Measurements from ENCODE around the gene NMNAT3.
"Not testable (repeated sequence)": the region's sequence is repeated elsewhere in the genome, so short reads cannot be mapped to it uniquely, and the experiment has no call there.

NMNAT3 gene

DNA sequence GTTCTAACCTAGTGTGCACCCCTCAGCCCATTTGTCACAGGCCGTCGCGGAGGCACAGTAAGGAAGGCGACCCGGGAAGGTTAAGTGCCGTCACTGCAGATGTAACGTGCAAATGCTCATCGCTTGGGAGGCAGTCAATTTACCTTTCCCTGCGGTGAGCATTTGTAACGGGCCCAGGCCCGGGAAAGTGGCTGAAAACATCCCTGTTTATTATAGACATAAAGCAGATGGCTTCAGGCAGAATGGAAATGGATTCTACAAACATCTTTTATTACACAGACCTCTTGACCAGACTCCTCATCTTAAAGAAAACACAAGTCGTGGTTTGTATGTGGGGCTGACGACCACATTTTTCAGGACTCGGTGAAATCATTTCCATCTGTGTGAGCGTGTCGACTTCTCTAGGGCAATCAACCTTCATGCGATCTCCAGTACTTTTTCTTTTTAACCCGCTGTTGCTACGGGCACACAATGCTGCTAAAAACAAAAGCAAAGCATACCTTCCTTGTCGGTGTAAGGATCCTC lies 43.6 kb downstream of the NMNAT3 start:
- DNase-seq (ENCODE audit: low read depth): no peak

DNA sequence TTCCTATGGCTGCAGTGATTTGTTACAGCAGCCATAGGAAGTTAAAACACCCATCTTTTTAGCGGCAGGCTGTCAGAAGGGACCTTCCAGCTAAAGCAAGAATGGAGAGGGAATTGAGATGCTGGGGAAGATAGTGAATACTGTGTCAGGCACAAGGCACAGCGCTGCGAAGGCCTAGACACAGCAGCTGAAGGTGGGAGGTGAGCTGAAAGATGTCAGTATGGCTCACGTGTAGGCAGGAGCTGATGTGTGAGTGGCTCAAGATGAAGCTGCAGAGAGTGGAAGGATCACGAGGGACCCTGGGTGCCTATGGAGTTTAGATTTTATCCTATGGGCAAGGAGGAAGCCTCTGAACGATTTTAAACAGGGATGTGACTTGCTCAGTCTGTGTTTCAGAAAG lies 44.3 kb downstream of the NMNAT3 start:
- no peak for DNase-seq (ENCODE audit: low read depth)

DNA sequence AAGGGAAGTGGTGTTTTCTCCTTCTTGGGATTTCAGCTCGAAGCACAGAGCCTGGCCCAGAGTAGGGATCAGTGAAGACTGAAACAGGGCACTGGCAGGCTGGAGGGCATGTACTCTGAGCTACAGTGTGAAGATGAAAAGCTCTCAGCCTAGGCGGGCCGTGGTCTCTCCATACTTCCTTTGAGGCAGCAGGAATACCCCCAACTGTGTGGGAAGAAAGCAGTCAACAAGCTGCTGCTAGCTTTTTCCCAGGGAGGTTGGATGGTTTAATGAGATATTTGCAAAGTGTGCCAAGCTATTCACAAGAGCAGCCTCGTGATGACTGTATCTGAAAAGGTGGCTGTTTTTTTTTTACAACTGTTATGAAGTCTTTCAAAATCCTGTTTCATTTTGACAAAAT lies 47.2 kb downstream of the NMNAT3 start:
- no peak for DNase-seq (ENCODE audit: low read depth)

DNA sequence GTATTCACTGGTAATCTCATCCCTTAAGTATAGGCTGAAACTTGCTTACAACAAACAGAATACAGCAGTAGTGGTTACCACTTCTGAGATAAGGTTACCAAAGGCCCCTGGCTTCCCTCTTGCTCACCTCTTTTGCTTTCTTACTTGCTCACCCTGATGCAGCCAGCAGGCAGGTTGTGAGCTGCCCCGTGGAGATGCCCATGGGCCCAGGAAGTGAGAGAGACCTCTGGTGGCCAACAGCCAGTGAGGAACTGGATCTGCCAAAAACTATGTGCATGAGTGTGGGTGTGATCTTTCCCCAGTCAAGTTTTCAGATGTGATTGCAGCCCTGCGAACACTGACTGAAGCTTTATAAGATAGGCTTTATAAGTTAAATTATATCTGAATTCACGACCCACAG lies 48.7 kb downstream of the NMNAT3 start:
- no peak for DNase-seq (ENCODE audit: low read depth)

DNA sequence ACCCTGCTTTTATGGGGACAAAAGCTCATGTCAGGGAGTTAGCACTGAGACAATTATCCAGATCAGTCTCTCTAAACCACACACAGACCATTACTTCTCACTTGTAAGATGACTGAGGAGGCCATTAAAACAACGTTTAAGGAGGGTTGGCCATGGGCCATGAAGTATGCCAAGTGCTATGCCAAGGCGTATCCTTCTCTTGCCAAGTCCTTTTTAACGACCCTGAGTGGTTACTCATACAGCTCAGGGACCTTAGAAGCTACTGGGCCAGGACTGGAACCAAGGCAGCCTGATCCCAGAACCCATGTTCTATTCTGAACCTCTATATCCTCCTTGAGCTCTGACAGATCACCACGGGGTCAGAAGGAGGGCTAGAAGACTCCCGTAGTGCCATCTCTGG lies 50.0 kb downstream of the NMNAT3 start:
- no peak for DNase-seq (ENCODE audit: low read depth)

DNA sequence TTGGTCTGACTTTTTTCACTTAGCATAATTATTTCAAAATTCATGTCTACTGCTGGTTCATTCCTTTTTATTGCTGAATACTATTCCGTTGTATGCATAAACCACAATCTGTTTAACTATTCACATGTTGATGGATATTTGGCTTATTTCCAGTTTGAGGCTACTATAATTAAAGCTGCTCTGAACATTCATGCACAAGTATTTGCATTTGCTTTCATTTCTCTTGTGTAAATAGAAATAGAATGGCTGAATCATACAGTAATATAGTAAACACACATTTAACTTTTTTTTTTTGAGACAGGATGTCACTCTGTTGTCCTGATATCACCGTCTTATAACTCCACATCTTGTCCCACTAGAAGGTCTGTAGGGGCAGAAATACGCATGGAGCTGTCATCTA lies 57.3 kb downstream of the NMNAT3 start:
- DNase-seq (ENCODE audit: low read depth): no peak

DNA sequence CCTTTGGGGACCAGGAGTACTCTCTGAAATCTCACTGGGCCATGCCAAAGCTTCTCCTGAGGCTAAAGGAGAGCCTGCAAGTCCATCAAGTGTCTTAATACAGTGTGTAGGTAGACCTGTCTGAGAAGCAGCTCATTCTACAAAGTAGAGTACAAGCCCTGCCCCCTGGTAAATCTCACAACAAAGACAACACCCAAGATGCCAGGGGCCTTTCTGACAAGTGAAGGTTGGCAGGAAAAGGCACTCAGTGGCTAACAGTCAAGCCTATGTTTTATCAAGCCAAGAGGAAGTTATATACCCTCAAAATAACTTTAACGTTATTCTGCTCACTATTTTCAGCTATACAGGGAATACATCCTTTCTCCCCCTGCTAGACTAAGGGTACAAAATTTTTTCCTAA lies 58.3 kb downstream of the NMNAT3 start:
- no peak for DNase-seq (ENCODE audit: low read depth)

DNA sequence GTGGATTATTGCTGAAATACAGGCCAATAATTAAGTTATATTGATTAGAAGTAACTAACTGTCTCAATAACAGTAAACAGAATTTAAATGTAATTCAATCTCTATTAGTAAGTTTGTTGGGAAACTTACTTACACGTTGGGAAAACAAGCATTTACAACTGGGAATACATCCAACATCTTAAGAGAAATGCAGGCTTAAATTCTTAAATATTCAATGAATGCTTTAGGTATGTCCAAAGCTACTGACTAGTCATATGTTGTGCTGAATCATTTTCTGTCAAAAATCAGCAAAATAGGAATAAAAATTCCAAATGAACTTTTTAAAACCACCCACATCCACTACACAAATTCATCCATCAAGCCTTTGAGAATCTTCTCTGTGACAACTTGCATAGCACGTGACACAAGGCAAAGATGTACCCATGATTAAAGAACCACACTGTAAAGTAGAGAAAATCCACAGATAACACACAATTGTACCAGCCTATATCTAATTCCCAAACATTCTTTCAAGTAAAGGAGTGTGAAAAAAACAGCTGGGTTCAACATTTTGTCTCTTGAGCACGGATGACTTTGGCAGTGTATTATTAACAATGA lies 60.0 kb downstream of the NMNAT3 start:
- DNase-seq (ENCODE audit: low read depth): no peak

DNA sequence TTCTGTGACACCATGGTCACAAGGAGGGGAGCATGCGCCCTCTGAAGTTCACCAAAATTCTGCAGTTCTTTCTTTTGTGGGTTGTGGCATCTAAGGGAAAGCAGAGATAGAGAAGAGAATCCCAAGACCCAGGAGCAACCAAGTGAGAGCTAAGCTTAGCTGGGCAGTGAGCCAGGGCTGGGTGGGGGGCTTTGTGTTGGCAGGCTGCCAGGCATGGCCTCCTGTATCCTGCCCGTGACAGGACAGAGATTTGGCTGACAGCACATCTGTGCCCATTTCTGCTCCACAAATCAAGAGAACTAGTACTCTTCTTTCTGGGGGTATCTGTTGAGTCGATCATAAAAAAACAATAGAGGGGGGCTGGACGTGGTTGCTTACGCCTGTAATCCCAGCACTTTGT lies 66.2 kb downstream of the NMNAT3 start:
- no peak for DNase-seq (ENCODE audit: low read depth)

DNA sequence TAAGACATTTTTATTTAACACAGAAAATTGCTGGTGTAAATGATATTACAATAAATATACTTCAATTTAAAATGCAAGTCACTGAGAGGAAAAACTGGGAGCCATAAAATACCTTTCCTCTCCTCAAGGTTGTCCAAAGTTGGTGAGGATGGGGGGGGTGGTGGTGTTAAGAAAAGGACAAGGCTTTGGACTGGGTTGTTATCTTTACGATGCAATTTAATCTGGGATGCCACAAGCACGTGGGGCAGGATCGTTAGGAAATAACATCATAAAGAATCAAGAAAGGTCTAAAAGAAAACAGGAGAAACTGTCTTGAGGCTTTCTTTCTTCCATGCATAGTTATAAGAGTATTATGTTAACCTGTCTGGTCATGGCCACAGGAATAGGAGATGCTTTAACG lies 66.9 kb downstream of the NMNAT3 start:
- DNase-seq (ENCODE audit: low read depth): no peak

DNA sequence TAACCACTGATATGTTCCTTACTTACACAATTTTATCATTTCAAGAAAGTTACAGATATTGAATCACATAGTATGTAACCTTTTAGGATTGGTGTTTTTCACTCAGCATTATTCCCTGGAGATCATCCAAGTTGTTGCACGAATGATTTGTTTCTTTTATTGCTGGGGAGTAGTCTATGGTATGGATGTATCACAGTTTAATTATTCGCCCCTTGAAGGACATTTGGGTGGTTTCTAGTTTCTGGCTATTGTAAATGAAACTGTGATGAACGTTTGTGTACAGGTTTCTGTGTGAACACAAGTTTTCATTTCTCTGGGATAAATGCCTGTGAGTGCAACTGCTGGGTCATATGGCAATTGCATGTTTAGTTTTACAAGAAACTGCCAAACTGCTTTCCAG lies 68.8 kb downstream of the NMNAT3 start:
- no peak for DNase-seq (ENCODE audit: low read depth)

DNA sequence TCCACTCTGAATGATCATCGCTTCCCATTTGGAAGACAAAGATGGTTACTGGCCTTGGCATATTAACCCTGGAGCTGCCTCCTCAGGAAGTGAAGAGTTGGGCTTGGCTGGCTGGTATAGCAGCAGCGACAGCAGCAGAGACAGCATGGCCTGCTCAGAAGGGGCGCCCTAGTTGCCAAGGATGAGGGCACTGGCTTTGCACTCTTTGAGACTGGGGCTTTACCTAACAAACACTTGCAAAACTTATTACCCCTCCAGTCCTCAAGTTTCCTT lies 69.7 kb downstream of the NMNAT3 start:
- DNase-seq (ENCODE audit: low read depth): no peak

DNA sequence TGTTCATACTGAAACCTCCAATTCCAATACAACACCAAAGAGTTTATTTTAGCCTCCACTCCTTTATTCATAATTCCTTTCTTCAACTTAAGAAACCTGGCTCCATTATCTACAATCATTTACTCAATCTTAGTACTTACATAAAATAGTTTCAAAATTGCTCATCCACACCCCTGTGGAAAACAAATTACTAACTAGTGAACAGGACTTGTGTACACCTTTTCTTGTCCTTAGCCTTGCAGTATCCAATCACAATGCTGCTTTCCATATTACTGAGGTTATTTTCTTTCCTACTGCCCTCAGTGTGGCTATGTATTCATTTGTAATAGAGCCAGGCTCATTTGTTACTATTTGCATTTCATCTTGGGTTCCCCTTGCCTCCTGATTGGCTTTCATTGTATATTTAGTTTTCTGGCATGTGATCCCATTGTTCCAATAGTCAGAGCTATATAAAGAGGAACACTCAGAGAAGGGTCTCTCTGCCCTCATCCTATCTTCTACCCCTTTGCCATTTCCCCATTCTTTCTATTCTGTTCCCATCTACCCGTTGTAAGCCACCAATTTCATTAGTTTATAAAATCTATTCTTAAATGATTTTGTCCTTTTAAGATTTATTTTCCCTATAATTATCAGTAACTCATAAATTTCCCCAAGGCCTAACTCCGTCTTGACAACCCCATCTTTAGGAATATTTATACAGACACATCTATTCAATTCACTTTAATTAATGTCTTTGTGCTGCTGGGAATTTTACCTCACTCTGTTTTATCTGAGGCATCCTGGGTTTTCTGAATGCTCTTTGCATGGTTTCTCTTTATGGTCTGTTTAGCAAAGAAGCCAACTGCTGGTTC lies 70.3 kb downstream of the NMNAT3 start:
- no peak for DNase-seq (ENCODE audit: low read depth)

DNA sequence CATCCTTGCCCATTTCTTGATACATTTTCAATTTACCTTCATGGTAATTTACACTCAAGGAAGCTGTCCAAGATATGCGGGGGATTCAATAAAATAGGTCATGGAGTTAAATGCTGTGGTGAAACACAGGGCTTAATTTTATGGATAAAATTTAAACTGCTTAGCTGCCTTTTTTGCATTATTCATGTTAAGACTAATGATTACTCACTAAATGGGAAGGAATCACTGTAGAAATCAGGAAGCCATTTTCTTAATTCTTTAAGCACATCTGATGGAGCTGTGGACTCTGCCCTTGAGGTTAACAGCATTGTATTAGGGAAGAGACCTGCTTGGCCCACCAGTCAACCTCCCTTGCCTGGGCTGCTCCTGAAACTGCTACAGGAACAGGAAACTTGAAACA lies 75.8 kb downstream of the NMNAT3 start:
- DNase-seq (ENCODE audit: low read depth): no peak

DNA sequence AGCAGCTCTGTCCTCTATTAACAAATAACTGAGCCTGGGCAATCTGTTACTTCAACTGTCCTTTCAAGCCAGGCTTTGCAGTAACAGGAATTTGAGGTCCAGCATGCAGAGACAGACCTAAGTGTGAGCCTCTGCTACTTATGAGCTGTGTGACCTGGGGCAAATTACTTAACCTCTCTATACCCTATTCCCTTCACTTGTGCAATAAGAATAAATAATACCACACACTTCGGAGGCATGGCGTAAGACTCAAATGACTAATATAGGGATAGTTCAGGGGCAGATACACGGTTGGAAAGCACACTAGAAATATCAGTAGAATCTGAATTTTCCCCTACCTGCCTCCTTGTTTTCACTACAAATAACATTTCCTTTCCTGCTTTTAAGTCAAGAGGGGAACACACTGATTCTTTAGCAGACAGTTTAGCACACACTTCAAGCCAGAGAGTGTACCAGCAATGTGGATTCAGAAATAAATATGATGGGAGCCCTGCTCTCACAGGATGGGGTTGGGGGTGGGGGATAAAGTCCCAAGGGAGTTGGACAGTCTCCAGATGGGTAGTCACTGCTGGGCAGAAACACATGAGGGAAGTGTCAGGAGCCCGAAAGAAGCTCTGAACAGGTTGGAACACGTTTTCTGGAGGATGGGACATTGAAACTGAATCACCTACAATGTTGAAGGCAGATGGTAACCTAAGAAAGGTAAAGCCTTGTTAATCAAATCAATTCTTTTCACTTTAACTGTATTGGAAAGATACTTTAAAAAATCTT lies 76.4 kb downstream of the NMNAT3 start:
- no peak for DNase-seq (ENCODE audit: low read depth)

DNA sequence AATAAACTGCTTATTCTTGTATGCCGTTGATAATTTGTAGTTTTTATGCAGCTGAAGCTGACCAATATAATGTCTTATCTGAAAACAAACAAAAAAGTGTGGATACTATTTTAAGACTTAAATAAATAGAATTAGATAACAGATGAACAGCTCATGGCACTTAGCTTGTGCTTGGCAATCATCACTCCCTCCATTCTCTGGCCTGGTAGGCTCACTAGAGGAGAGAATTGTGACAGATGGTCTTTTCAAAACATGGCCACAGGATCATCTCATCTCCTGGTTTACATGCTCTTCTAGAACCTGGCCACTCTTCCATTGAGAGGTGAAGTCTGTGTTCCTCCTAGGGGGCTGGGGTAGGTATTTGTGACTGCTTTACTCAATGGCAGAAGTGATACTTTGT lies 79.8 kb downstream of the NMNAT3 start:
- no peak for DNase-seq (ENCODE audit: low read depth)

DNA sequence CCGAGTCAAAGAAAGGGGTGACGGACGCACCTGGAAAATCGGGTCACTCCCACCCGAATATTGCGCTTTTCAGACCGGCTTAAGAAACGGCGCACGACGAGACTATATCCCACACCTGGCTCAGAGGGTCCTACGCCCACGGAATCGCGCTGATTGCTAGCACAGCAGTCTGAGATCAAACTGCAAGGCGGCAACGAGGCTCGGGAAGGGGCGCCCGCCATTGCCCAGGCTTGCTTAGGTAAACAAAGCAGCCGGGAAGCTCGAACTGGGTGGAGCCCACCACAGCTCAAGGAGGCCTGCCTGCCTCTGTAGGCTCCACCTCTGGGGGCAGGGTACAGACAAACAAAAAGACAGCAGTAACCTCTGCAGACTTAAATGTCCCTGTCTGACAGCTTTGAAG lies 86.6 kb downstream of the NMNAT3 start:
- DNase-seq (ENCODE audit: low read depth): not testable (repeated sequence)

DNA sequence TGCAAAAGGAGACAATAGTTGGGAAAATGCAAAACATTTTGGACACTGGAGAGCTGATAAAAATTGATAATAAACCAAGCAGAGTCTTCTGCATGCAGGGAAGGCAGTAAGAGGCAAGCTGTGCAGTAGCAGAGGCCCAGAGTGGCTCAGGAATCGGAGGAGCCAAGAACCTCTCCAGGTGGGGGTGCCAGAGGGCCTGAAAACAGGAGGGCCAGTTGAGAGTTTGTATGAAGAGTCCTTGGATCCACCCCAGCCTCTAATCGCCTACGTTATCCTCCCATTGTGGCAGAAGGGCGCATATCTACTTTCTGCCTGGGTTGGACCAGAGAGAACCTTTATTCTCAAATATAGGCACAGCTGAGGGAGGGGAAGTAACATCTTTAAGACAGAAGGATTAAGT lies 89.3 kb downstream of the NMNAT3 start:
- no peak for DNase-seq (ENCODE audit: low read depth)

DNA sequence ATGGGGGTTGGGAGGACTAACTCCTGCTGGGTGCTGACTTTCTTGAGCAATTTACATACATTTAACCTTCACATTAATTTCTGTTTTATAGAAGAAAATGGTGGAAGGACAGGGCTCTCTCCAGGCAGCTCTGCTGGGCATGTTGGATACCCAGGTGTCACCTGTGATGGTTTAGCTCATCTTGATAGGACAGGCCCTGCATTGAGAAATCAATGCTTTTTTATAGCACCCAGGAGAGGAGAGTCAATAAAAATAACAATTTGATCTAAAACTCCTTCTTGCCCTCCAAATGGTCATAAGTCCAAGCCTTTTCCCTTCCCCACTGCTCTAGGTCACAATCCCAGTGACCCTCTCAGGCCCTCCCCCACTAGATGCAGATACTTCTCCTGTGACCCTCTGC lies 90.0 kb downstream of the NMNAT3 start:
- DNase-seq (ENCODE audit: low read depth): no peak

DNA sequence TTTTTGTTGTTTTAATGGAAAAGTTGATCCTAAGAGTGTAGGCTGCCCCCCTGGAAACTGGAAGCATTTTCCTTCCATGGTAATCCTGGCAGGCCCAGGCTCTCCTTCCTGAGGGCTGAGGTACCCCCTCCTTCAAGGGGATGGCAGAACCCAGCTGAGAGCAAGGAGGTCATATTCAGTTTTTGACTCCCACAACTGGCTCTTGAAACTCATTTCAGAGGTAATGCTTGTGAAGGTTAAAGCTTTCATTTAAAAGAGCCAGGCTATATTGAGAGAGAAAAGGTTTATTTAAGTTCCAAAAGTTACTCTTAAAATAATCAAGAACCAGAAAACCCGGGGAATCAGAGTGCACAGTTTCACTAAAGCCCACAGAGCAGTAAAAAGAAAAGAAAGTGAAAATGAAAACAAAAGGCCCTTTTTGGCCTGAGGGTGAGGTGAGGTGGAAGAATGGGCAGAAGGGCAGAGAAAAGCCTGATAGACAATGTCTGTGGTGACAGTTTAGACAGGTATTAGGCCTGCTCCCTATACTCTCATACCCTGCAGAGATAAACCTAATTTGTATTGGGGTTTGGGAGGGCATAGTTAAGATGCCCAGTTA lies 91.3 kb downstream of the NMNAT3 start:
- no peak for DNase-seq (ENCODE audit: low read depth)

DNA sequence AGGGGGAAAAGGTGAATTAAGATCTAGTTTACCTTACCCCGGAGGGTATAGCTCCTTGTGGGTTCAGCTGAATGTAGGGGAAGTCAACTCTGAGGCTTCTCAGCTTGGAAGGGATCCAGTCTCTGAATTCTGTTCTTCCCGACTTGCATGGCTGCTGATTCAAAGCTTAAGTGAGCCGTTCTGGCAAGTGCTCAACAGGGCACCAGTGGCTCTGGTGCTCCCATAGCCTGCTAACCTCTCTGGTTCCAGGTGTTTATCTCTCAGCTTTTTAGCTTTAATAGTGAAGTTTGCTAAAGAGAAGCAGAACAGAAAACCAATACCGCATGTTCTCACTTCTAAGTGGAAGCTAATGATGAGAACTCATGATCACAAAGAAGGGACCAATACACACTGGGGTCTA lies 92.0 kb downstream of the NMNAT3 start:
- DNase-seq (ENCODE audit: low read depth): no peak

DNA sequence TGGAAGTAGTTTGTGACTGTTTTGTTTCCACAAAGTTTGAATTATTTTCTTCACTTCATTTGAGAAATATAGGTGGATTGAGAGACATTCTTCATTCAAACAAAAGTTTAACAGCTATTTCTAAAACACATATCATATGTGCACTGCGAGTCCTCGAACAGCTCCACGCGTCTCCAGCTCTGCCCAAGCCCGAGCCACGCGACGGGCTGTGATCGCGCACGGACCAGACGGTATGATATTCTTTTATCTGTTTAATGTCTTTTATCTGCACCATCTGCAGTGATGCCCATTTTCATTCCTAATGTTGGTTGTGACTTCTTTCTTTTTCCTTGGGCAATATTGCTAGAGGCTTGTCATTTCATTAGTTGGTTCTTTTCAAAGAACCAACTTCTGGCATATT lies 94.1 kb downstream of the NMNAT3 start:
- DNase-seq (ENCODE audit: low read depth): not testable (repeated sequence)

DNA sequence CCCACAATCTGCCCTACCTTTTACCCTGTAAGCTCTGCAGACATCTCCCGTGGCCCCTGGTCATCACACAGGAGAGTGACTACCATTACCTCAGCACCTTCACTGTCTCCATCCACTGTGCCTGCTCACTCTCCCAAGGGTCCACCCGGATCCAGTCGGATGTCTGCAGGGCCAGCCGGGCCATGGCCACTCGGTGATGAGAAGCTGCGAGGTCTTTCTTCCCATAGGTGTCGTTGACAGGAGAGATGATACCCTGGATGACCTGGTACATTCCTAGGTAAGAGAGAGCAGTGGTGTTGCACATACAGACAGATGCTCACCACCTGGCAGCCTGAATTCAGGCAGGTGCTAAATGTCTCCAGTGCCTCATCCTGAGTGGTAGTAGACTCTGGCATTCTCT lies 99.0 kb downstream of the NMNAT3 start:
- no peak for DNase-seq (ENCODE audit: low read depth)

Measured in GM04503 (cell line).